Measurements from ENCODE around the gene C1QBP. TPM values are rescaled to one million over a fixed set of nuclear protein-coding genes. Genes with fewer than 3 reads are reported as not detected.

The C1QBP gene
- total and polyA plus RNA-seq, 2 of the 8 experiments (the other 6 are each of a cell fraction or from before 2014, with no cell fraction given): 355 to 454 TPM

DNA sequence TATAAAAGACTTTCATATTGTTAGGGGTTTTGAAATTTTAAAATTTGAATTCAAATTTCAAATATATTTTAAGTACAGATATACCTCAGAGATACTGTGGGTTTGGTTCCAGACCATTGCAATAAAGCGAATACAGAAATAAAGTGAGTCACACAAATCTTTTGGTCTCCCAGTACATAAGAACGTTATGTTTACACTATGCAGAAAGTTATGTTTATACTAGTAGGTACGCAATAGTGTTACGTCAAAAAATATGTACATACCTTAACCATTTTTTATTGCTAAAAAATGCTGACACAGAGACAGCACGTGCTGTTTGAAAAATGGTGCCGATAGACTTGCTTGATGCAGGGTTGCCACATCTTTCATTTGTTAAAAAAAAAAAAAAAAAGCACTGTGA, 39.2 kb downstream of the C1QBP start:
- no peaks in the 10 kb centered on the region for H3K4me1 ChIP-seq (replicated peaks in 1 of 4; ENCODE audit: control insufficient read depth in 3 of 4, insufficient read depth in 4 of 4, low read length in 3 of 4)
- no peak overlapping the region for H3K23ac ChIP-seq (ENCODE audit: insufficient read length)
- H2AK5ac ChIP-seq (ENCODE audit: low read depth, low read length): no peak overlapping the region
- no peak overlapping the region for H3K9ac ChIP-seq (replicated peaks in 1 of 4; ENCODE audit: extremely low read depth in 1 of 4, low read depth in 3 of 4, low read length in 3 of 4)
- H2AFZ ChIP-seq (ENCODE audit: low read length): no peak overlapping the region
- no peak overlapping the region for H4K8ac ChIP-seq (ENCODE audit: extremely low read depth, insufficient read depth, low read length)
- no peak overlapping the region for H2BK15ac ChIP-seq (ENCODE audit: low read length)
- H3K79me2 ChIP-seq (ENCODE audit: control insufficient read depth in 1 of 2, insufficient read depth in 2 of 2, low read length in 2 of 2): no peaks in the 10 kb centered on the region
- H2BK120ac ChIP-seq (replicated peaks; ENCODE audit: low read depth, low read length): no peak overlapping the region
- H2BK12ac ChIP-seq (ENCODE audit: low read depth, low read length): no peak overlapping the region
- no peak overlapping the region for H3K4me3 ChIP-seq (ENCODE audit: extremely low read depth in 1 of 4, insufficient read depth in 2 of 4, low read depth in 3 of 4, low read length in 4 of 4)
- H3K27me3 ChIP-seq (replicated peaks in 1 of 4; ENCODE audit: control insufficient read depth in 3 of 4, extremely low read depth in 1 of 4, insufficient read depth in 3 of 4, low read length in 3 of 4): no peaks in the 10 kb centered on the region
- no peak overlapping the region for H3K14ac ChIP-seq (ENCODE audit: insufficient read length)
- H2BK20ac ChIP-seq (ENCODE audit: low read length): no peak overlapping the region
- no peak overlapping the region for H4K5ac ChIP-seq (ENCODE audit: insufficient read length, low read depth, low read length)
- no peak overlapping the region for H3K4ac ChIP-seq (replicated peaks; ENCODE audit: insufficient read length, low read depth, low read length)
- H3K18ac ChIP-seq (ENCODE audit: extremely low read depth, low read length): no peak overlapping the region
- H3K23me2 ChIP-seq (ENCODE audit: low read depth, low read length): no peaks in the 10 kb centered on the region
- no peaks in the 10 kb centered on the region for H3K9me3 ChIP-seq (ENCODE audit: insufficient read depth in 2 of 2, low read depth in 1 of 2, low read length in 1 of 2)
- no peak overlapping the region for H3K27ac ChIP-seq (ENCODE audit: low read depth, low read length)
- no peak overlapping the region for H3K56ac ChIP-seq (replicated peaks; ENCODE audit: insufficient read length, low read depth, low read length)
- ChIA-PET POLR2A (ENCODE audit: partially characterized antibody) (interaction anchor here (0.8 kb wide), 1 partner anchor 17 kb away, joined by 3 read pairs; no protein-coding TSS in a partner anchor), CTCF (ENCODE audit: partially characterized antibody) (interaction anchor here (0.6 kb wide), 1 partner anchor 32 kb away, joined by 3 read pairs; no protein-coding TSS in a partner anchor)
- peaks cover 0 to 3% of the 10 kb centered on the region in 2 experiments for H4K20me1 ChIP-seq (replicated peaks in 1 of 2; ENCODE audit: control insufficient read depth in 1 of 2, insufficient read depth in 2 of 2, low read length in 2 of 2)
- no peak overlapping the region for H2BK5ac ChIP-seq (ENCODE audit: low read depth, low read length)
- no peak for TF ChIP-seq NANOG (IDR thresholded peaks at IDR 0.05; ENCODE audit: insufficient read depth, low read depth, low read length, poor library complexity, severe bottlenecking)
- TF ChIP-seq, protein P1, sequence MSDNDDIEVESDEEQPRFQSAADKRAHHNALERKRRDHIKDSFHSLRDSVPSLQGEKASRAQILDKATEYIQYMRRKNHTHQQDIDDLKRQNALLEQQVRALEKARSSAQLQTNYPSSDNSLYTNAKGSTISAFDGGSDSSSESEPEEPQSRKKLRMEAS (IDR thresholded peaks at IDR 0.05): no peak
- no peak for TF ChIP-seq EP300 (IDR thresholded peaks at IDR 0.05; ENCODE audit: borderline replicate concordance in 1 of 2, low read depth in 2 of 2, low read length in 2 of 2)
- no peak for TF ChIP-seq TCF12 (IDR thresholded peaks at IDR 0.05; ENCODE audit: low read depth, low read length)
- no peak for TF ChIP-seq GABPA (IDR thresholded peaks at IDR 0.05; ENCODE audit: borderline replicate concordance, insufficient read depth, low read length)
- TF ChIP-seq SIX5 (IDR thresholded peaks at IDR 0.05; ENCODE audit: low read depth, low read length): no peak
- TF ChIP-seq BCL11A (IDR thresholded peaks at IDR 0.05; ENCODE audit: low read depth in 2 of 2, low read length in 2 of 2): no peak
- no peak for TF ChIP-seq SIRT6 (IDR thresholded peaks at IDR 0.05; ENCODE audit: low read length)
- TF ChIP-seq TBP (IDR thresholded peaks at IDR 0.05; ENCODE audit: low read depth, low read length): no peak
- no peak for TF ChIP-seq SUZ12 (IDR thresholded peaks at IDR 0.05; ENCODE audit: low read length)
- 96% methylated on average over 6 of the region's 6 CpGs; no CpG with 5 or more reads in 1 of the 2 experiments for WGBS, 2 experiments (ENCODE audit: extremely low coverage in 1 of 2, insufficient coverage in 1 of 2, insufficient read length in 1 of 2, insufficient replicate concordance in 2 of 2, low coverage in 1 of 2, low lambda C conversion rate in 2 of 2, missing lambda C conversion rate in 1 of 2)
- no peak overlapping the region for H4K91ac ChIP-seq (replicated peaks; ENCODE audit: insufficient read length, low read length)
- FAIRE-seq: no peak
- no peaks in the 10 kb centered on the region for H3K79me1 ChIP-seq (ENCODE audit: low read depth, low read length)
- DNase-seq (ENCODE audit: low read depth in 1 of 2, low spot score in 2 of 2): no peak
- no peak overlapping the region for H3K4me2 ChIP-seq (ENCODE audit: insufficient read depth in 1 of 2, low read depth in 2 of 2, low read length in 2 of 2)
- peaks cover 18 to 79% (median 64%) of the 10 kb centered on the region in 4 experiments; a peak in 7 of 8 replicates for H3K36me3 ChIP-seq (ENCODE audit: control insufficient read depth in 2 of 4, insufficient read depth in 4 of 4, low read length in 3 of 4)

Data from H1 (cell line).